ENCODE results near the gene NCMAP.

DNA sequence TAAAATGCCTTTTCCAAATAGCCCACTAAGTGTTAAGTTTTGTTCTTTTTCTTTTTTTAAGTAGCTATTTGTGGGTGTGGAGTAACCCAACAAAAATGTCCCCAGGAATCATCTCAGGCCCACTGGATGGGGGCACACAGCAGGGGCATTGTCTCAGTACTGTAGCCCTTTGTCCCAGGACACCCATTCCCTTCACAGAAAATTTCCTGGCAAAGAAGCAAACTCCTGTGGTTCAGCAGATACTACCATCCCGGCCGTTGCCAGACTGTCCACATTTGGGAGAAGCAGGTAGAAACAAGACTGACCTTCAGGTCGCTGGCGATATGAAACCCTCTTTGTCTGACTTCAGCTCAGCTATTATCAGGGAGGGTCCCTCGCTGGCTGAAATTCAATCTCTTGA lies 63.5 kb downstream of the NCMAP start:
- TF ChIP-seq POLR2AphosphoS5 (IDR thresholded peaks at IDR 0.05) (no peak), EP300 (IDR thresholded peaks at IDR 0.05) (no peak)
- TF ChIP-seq, protein P1, sequence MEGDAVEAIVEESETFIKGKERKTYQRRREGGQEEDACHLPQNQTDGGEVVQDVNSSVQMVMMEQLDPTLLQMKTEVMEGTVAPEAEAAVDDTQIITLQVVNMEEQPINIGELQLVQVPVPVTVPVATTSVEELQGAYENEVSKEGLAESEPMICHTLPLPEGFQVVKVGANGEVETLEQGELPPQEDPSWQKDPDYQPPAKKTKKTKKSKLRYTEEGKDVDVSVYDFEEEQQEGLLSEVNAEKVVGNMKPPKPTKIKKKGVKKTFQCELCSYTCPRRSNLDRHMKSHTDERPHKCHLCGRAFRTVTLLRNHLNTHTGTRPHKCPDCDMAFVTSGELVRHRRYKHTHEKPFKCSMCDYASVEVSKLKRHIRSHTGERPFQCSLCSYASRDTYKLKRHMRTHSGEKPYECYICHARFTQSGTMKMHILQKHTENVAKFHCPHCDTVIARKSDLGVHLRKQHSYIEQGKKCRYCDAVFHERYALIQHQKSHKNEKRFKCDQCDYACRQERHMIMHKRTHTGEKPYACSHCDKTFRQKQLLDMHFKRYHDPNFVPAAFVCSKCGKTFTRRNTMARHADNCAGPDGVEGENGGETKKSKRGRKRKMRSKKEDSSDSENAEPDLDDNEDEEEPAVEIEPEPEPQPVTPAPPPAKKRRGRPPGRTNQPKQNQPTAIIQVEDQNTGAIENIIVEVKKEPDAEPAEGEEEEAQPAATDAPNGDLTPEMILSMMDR (IDR thresholded peaks at IDR 0.05) = no peak

Data from gastroesophageal sphincter (tissue), 3 donors.